Colonic mucosa (tissue), 4 donors: Measurements from ENCODE around the gene SCD5. TPM values are rescaled to one million over a fixed set of nuclear protein-coding genes. Genes with fewer than 3 reads are reported as not detected.

Experiments
- DNase-seq: peaks from one replicate; pipeline ENCODE4 v3.0.0-alpha.2; 2020
- H3K27ac ChIP-seq: fragments of 200-600 bp; one replicate; pipeline ENCODE4 v1.8.0; 2021
- H3K27me3 ChIP-seq: fragments of 200-600 bp; one replicate; pipeline ENCODE4 v1.8.0; 2021
- H3K36me3 ChIP-seq: fragments of 200-600 bp; one replicate; pipeline ENCODE4 v1.8.0; 2021
- H3K4me1 ChIP-seq: fragments of 200-600 bp; one replicate; pipeline ENCODE4 v1.8.0; 2021; ENCODE audit warnings: mild to moderate bottlenecking
- H3K4me3 ChIP-seq: fragments of 200-600 bp; one replicate; pipeline ENCODE4 v1.8.0; 2021
- H3K9ac ChIP-seq, 2 donors: one replicate each; pipeline ENCODE4 v1.7.0; 2013; ENCODE audit warnings: control low read depth in 2 of 2, low read depth in 2 of 2, low read length in 2 of 2
- H3K9me3 ChIP-seq: fragments of 200-600 bp; one replicate; pipeline ENCODE4 v1.8.0; 2021
- CTCF ChIP-seq: fragments of 200-600 bp; IDR thresholded peaks from one replicate; pipeline ENCODE4 v1.8.0; 2022; ENCODE audit warnings: antibody characterized with exemption, mild to moderate bottlenecking
- intact Hi-C: fragments of 100-400 bp; cut with DNase I; formaldehyde crosslinking; loops from one replicate; pipeline ENCODE4 v1.14.1; 2022
- total RNA-seq, 2 donors: library from RNA; stranded (reverse); fragmentation: NEBNext Ultra II Directional in 1 of 2; extraction: Animal tissue kit (Norgen Biotek cat#: 25700) in 1 of 2; gene quantifications; one replicate each; pipeline ENCODE4 v1.2.1, GENCODE V29; 2021
- donor health status: healthy.
- donor health status: DM: no; HTN: no; CAD: no.
- donor health status: DM: no; HTN: no; CAD: no.

SCD5 gene
- total RNA-seq, 2 donors from 2014 or later = 2.8 to 4.4 TPM

- Histone ChIP-seq H3K9me3 (no peaks in the 10 kb centered on the region), H3K27ac (no peak overlapping the region), H3K27me3 (no peaks in the 10 kb centered on the region), H3K4me3 (no peak overlapping the region), H3K36me3 (no peaks in the 10 kb centered on the region), H3K9ac (no peak overlapping the region), H3K4me1 (peaks cover 5% of the 10 kb centered on the region)
- TF ChIP-seq CTCF = no peak
- no peak for DNase-seq
- intact Hi-C loops = no loop called here
Measured at GRCh38 chr4:82780170-82780751, 18.3 kb downstream of the SCD5 start.

GRCh38 chr4:82779032-82779431 lies 19.6 kb downstream of the SCD5 start:
- H3K4me3 ChIP-seq = no peak overlapping the region

GRCh38 chr4:82777857-82778525 lies 20.6 kb downstream of the SCD5 start:
- no peak overlapping the region for H3K27ac ChIP-seq

More at GRCh38 chr4:82779032-82779431, 19.6 kb downstream of the SCD5 start:
- Histone ChIP-seq H3K27ac (no peak overlapping the region), H3K27me3 (no peaks in the 10 kb centered on the region), H3K9ac (no peak overlapping the region), H3K36me3 (no peaks in the 10 kb centered on the region), H3K4me1 (peaks cover 5% of the 10 kb centered on the region), H3K9me3 (no peaks in the 10 kb centered on the region)
- TF ChIP-seq CTCF = no peak
- DNase-seq = no peak
- intact Hi-C loops = no loop called here

GRCh38 chr4:82776925-82777542 lies 21.6 kb downstream of the SCD5 start:
- intact Hi-C loops = no loop called here
- no peak for TF ChIP-seq CTCF
- no peak overlapping the region for H3K4me3 ChIP-seq
- H3K9ac ChIP-seq = no peak overlapping the region
- no peaks in the 10 kb centered on the region for H3K9me3 ChIP-seq
- DNase-seq = no peak
- H3K36me3 ChIP-seq = no peaks in the 10 kb centered on the region
- peaks cover 5% of the 10 kb centered on the region for H3K4me1 ChIP-seq
- no peak overlapping the region for H3K27ac ChIP-seq
- no peaks in the 10 kb centered on the region for H3K27me3 ChIP-seq

More at GRCh38 chr4:82777857-82778525, 20.6 kb downstream of the SCD5 start:
- Histone ChIP-seq H3K4me1 (peaks cover 5% of the 10 kb centered on the region), H3K9ac (no peak overlapping the region), H3K36me3 (no peaks in the 10 kb centered on the region), H3K4me3 (no peak overlapping the region), H3K27me3 (no peaks in the 10 kb centered on the region), H3K9me3 (no peaks in the 10 kb centered on the region)
- no peak for TF ChIP-seq CTCF
- no peak for DNase-seq
- intact Hi-C loops = no loop called here

GRCh38 chr4:82775243-82775642 lies 23.4 kb downstream of the SCD5 start:
- no peak for TF ChIP-seq CTCF
- Histone ChIP-seq H3K9ac (no peak overlapping the region), H3K27me3 (no peaks in the 10 kb centered on the region), H3K36me3 (no peaks in the 10 kb centered on the region), H3K9me3 (no peaks in the 10 kb centered on the region), H3K4me1 (no peaks in the 10 kb centered on the region), H3K4me3 (no peak overlapping the region), H3K27ac (no peak overlapping the region)
- intact Hi-C loops = no loop called here
- DNase-seq = no peak
